ENCODE results near the gene PDIA6. TPM values are rescaled to one million over a fixed set of nuclear protein-coding genes. Genes with fewer than 3 reads are reported as not detected.

Gene PDIA6
- total RNA-seq, 2 experiments from 2014 or later: 25.5 to 26.3 TPM

DNA sequence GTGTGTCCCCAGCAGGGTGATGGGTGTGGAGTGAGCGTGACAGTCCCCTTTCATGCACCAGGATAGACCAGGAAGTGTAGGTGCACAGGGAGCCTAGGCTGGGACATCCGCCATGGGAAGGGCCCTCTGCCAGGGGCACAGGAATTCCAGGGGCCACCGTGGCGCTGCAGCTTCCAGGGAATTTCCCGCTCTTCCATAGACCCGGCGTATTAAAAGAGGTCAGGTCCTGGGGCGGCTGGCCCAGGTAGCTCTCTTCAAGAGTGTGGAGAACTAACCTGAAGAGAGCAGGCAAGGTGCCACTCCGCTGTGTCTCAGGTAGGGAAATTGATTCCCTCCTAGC is 49.2 kb downstream of the PDIA6 start:
- H3K4me3 Mint-ChIP-seq: no peak overlapping the region
- no peaks in the 10 kb centered on the region for H3K4me1 Mint-ChIP-seq (ENCODE audit: low read depth)
- H3K27me3 ChIP-seq (ENCODE audit: control insufficient read depth in 1 of 2, insufficient read depth in 2 of 2, low read length in 2 of 2): no peaks in the 10 kb centered on the region
- no peaks in the 10 kb centered on the region for H3K36me3 Mint-ChIP-seq (ENCODE audit: low read depth)
- no peak overlapping the region for H3K27ac ChIP-seq (ENCODE audit: low read depth in 1 of 2, low read length in 2 of 2)
- no peaks in the 10 kb centered on the region for H3K9me3 Mint-ChIP-seq
- no peaks in the 10 kb centered on the region for H3K36me3 ChIP-seq (ENCODE audit: insufficient read depth, low read length)
- H3K27me3 Mint-ChIP-seq: no peaks in the 10 kb centered on the region
- H3K9me3 ChIP-seq (ENCODE audit: control insufficient read depth in 1 of 2, insufficient read depth in 1 of 2, low read length in 2 of 2): no peaks in the 10 kb centered on the region
- ATAC-seq (ENCODE audit: poor library complexity) (no peak), DNase-seq (no peak)
- H3K27ac Mint-ChIP-seq: no peak overlapping the region
- CTCF ChIA-PET: no interaction called here
- intact Hi-C loops (cut with DNase I, micrococcal nuclease): no loop called here
- POLR2A ChIA-PET: no interaction called here
- no peak overlapping the region for H3K4me3 ChIP-seq (ENCODE audit: low read length)
- no peaks in the 10 kb centered on the region for H3K4me1 ChIP-seq (ENCODE audit: insufficient read depth, low read length)
- TF ChIP-seq, protein P1, sequence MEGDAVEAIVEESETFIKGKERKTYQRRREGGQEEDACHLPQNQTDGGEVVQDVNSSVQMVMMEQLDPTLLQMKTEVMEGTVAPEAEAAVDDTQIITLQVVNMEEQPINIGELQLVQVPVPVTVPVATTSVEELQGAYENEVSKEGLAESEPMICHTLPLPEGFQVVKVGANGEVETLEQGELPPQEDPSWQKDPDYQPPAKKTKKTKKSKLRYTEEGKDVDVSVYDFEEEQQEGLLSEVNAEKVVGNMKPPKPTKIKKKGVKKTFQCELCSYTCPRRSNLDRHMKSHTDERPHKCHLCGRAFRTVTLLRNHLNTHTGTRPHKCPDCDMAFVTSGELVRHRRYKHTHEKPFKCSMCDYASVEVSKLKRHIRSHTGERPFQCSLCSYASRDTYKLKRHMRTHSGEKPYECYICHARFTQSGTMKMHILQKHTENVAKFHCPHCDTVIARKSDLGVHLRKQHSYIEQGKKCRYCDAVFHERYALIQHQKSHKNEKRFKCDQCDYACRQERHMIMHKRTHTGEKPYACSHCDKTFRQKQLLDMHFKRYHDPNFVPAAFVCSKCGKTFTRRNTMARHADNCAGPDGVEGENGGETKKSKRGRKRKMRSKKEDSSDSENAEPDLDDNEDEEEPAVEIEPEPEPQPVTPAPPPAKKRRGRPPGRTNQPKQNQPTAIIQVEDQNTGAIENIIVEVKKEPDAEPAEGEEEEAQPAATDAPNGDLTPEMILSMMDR (IDR thresholded peaks at IDR 0.05): no peak

DNA sequence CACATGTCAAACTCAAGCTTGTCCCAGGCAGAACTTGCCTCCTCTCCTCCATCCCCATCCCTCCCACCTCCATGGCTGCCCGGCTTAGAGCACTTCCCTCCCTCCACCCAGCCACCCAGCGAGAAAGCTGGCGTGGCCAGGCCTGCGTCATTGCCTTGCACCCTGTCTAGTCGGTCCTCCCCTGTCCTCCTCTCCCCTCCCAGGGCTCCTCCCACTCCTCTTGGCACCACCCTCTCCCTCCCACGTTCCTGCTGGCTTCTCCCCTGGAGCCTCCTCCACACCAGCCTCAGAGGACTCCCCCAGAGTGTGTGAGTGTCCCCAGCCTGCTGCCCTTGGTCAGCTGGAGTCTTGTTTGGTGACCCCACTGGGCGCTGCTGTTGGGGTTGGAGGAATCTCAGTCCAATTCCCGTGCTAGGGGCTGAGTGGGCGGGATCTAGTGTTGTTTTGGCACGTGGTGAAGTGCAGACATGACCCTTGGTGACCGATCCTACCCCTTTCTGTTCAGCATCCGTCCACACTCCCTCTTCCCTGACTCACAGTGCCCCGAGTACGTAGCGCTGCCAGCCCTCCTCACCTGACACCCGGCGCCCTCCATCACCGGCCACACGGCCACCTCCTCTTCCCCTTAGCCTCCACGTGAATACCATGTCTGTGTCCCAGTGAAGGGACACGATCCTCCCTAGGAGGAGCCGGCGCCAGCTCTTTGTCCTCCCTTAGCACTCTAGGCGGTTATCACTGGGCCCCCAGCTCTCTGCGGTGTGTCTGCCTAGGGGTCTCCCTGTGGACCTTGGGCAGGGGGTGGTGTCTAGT is 49.7 kb downstream of the PDIA6 start:
- ChIA-PET POLR2A (no interaction called here), CTCF (no interaction called here)
- Histone ChIP-seq H3K27me3 (ENCODE audit: control insufficient read depth in 1 of 2, insufficient read depth in 2 of 2, low read length in 2 of 2) (no peaks in the 10 kb centered on the region), H3K9me3 (ENCODE audit: control insufficient read depth in 1 of 2, insufficient read depth in 1 of 2, low read length in 2 of 2) (no peaks in the 10 kb centered on the region), H3K36me3 (ENCODE audit: insufficient read depth, low read length) (no peaks in the 10 kb centered on the region), H3K4me3 (ENCODE audit: low read length) (no peak overlapping the region), H3K4me1 (ENCODE audit: insufficient read depth, low read length) (no peaks in the 10 kb centered on the region), H3K27ac (ENCODE audit: low read depth in 1 of 2, low read length in 2 of 2) (no peak overlapping the region)
- Mint-ChIP-seq H3K9me3 (no peaks in the 10 kb centered on the region), H3K4me1 (ENCODE audit: low read depth) (no peaks in the 10 kb centered on the region), H3K27ac (no peak overlapping the region), H3K36me3 (ENCODE audit: low read depth) (no peaks in the 10 kb centered on the region), H3K4me3 (no peak overlapping the region), H3K27me3 (no peaks in the 10 kb centered on the region)
- TF ChIP-seq, protein P1 (IDR thresholded peaks at IDR 0.05): no peak
- DNase-seq (no peak), ATAC-seq (ENCODE audit: poor library complexity) (no peak)
- intact Hi-C loops (cut with DNase I, micrococcal nuclease): no loop called here

DNA sequence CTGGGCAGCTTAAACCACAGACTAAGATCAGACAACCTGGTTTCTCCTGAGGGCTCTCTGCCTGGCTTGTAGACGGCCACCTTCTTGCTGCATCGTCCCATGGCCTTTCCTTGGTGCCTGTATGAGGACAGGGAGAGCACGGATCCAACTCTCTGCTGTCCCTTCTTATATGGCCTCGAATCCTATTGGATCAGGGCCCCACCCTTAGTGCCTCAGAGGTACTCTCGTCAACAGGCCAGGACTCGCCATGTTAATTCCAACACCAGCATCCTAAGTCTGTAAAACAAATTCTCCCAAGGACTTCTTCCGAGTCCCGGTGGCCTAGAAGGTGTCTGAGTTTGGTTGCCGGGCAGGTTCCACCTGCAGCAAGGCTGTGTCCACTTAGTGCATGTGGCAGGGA is 51.0 kb downstream of the PDIA6 start:
- ChIA-PET CTCF (no interaction called here), POLR2A (no interaction called here)
- intact Hi-C loops (cut with DNase I, micrococcal nuclease): no loop called here
- TF ChIP-seq, protein P1 (IDR thresholded peaks at IDR 0.05): no peak
- ATAC-seq (ENCODE audit: poor library complexity) (no peak), DNase-seq (no peak)
- H3K4me3 ChIP-seq (ENCODE audit: low read length): no peak overlapping the region
- H3K4me3 Mint-ChIP-seq: no peak overlapping the region
- H3K4me1 Mint-ChIP-seq (ENCODE audit: low read depth): no peaks in the 10 kb centered on the region
- H3K36me3 ChIP-seq (ENCODE audit: insufficient read depth, low read length): no peaks in the 10 kb centered on the region
- no peaks in the 10 kb centered on the region for H3K9me3 ChIP-seq (ENCODE audit: control insufficient read depth in 1 of 2, insufficient read depth in 1 of 2, low read length in 2 of 2)
- no peaks in the 10 kb centered on the region for H3K36me3 Mint-ChIP-seq (ENCODE audit: low read depth)
- H3K27me3 ChIP-seq (ENCODE audit: control insufficient read depth in 1 of 2, insufficient read depth in 2 of 2, low read length in 2 of 2): no peaks in the 10 kb centered on the region
- no peaks in the 10 kb centered on the region for H3K9me3 Mint-ChIP-seq
- no peaks in the 10 kb centered on the region for H3K4me1 ChIP-seq (ENCODE audit: insufficient read depth, low read length)
- H3K27me3 Mint-ChIP-seq: no peaks in the 10 kb centered on the region
- no peak overlapping the region for H3K27ac Mint-ChIP-seq
- no peak overlapping the region for H3K27ac ChIP-seq (ENCODE audit: low read depth in 1 of 2, low read length in 2 of 2)
